ENCODE data around the gene TOGARAM2.

The TOGARAM2 gene

GRCh38 chr2:29053223-29053622, 72.1 kb downstream of the TOGARAM2 start:
- DNase-seq: no peak

GRCh38 chr2:29053670-29054400, 72.7 kb downstream of the TOGARAM2 start:
- peak in 4 of 56 donors; percentile 6 to 36 (median 22) for DNase-seq

- DNase-seq: no peak
Observed at GRCh38 chr2:29054430-29054829, 73.3 kb downstream of the TOGARAM2 start.

GRCh38 chr2:29055601-29056000, 74.5 kb downstream of the TOGARAM2 start:
- no peak for DNase-seq

- no peak for DNase-seq
Observed at GRCh38 chr2:29056452-29056851, 75.4 kb downstream of the TOGARAM2 start.

GRCh38 chr2:29057006-29057405, 75.9 kb downstream of the TOGARAM2 start:
- DNase-seq: no peak

GRCh38 chr2:29059624-29060023, 78.5 kb downstream of the TOGARAM2 start:
- no peak for DNase-seq

- no peak for DNase-seq
Observed at GRCh38 chr2:29060441-29060840, 79.3 kb downstream of the TOGARAM2 start.

GRCh38 chr2:29061176-29061575, 80.1 kb downstream of the TOGARAM2 start:
- DNase-seq: no peak

DNA sequence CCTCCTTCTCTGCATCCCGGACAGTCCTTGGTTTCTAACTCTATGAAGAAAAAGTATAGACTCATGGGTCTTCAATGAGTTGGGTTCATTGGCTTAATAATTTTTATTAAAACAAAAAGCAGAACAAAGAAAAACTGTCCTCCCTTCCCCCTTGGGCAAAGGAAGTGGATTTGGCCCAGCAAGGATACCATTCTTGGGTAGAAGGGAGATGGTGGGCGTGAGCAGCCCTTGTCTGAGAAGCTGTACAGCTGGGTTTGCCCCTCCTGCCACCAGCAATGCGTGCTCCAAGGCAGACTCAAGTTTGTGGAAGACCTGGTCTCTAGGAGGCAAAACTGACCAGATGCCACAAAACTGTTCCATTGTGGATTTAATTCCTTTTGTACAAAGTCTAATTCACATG, 80.5 kb downstream of the TOGARAM2 start:
- DNase-seq: no peak

- no peak for DNase-seq
Observed at GRCh38 chr2:29062371-29062770, 81.3 kb downstream of the TOGARAM2 start.

DNA sequence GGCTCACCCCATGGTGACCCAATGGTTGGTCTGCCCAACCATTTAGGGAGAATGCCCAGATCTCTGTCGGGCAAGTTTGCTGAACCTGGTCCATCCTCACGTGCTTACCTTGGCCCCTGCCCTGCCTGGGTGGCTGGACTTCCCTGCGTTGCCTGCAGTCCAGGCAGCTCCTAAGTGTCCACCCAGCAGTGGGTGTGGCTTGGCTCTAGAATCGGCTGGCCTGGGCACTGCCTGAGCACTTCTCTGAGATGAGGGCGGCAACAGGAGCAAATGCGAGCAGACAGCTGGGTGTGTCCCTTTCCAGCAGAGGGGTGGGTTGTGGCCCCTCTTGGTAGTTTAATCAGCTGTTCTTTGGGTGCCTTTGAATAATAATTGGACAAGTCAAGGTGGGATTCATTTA, 82.0 kb downstream of the TOGARAM2 start:
- DNase-seq: peak in 7 of 56 donors; percentile 11 to 68 (median 39)

GRCh38 chr2:29063646-29064345, 82.7 kb downstream of the TOGARAM2 start:
- DNase-seq: peak in 8 of 56 donors; percentile 19 to 59 (median 32)

- no peak for DNase-seq
Observed at GRCh38 chr2:29064346-29064715, 83.2 kb downstream of the TOGARAM2 start.

GRCh38 chr2:29064746-29065067, 83.6 kb downstream of the TOGARAM2 start:
- peak in 1 of 56 donors; percentile 52 for DNase-seq

DNA sequence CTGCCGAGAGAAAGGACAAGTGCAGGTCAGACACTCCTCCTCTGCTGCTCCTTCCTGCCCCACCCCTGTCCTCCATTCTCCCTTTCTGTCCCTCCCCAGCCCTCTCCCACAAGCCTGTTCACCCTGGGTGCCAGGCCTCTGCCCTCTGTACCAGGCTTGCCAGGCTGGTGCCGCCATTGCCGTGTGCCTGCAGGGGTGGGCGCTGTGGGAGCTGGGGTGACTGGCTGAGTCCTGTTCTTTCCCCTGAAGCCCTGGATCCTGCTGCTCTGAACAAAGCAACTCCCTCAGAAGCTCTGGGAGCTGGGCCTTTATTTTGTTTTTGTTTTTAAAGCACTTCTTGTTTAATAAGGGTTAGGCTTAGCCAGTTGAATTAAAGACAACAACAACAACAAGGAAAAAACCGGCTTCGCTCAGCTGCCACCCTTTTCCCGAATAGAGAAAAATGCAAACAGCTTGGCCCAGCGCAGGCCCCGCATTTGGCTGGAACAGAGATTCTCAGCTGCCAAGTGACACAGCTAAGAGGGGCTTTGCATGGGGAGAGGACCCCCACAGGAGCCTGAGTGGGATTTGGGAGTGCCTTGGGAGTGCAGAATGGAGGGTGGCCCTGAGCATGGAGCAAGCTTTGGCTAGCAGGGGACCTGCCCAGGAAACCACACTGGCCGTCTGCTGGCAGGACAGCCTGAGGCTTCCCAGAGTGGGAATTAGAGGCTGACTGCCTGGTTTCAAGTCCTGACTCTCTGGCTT, 84.1 kb downstream of the TOGARAM2 start:
- peak in 45 of 56 donors; percentile 27 to 85 (median 60) for DNase-seq

GRCh38 chr2:29066271-29066860, 85.3 kb downstream of the TOGARAM2 start:
- no peak for DNase-seq

DNA sequence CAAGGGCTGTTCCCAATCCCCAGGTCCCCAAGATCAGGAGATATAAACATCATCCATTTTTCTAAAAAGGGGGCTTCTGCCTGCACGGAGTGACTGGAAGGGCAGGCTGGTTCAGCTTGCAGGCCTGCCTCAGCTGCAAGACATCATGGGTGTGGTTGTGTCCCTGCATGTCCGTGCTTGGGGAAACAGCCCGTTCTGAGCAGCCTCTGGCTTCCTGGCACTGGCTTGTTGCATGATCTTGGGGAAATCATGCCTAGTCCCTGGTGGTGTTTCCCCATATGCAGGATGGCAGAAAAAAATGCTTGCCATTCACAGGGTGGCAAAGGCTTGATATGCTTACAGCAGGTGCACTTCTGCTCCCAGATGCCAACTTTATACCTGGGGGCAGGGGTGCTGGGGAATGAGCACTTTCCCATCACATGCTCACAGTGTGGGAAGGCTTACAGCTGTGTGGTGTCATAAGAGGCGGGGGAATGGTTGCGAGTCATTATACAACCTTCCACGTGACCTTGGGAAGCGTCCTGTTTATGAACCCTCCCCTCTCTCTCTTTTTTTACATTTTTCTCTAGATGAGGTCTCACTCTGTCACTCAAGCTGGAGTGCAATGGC, 86.0 kb downstream of the TOGARAM2 start:
- peak in 2 of 56 donors; percentile 13 to 19 for DNase-seq

GRCh38 chr2:29068513-29068912, 87.4 kb downstream of the TOGARAM2 start:
- no peak for DNase-seq

DNA sequence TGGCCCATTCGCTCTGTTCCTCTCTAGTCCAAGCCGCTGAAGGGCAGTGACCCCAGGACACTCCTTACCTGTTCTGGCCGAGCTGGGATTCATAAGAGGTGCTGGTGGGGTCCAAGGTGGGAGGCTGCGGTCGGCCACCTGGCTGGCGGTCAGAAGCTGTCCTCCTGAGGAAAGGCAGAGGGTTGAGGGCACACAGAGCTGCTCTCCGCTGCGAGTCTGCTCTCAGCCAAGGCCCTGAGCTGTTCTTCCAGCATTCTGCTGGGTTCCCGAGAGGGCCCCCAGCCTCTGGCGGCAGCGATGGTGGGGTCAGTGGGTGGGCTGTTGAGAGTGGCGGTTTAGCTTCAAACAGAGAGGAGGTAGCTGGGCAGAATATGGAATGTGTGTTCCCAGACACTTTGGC, 89.4 kb downstream of the TOGARAM2 start:
- DNase-seq: no peak

All from nucleus accumbens (tissue), 56 donors.